ENCODE results near the gene HDAC4.

Gene HDAC4

GRCh38 chr2:239190921-239191885 is 209.6 kb downstream of the HDAC4 start:
- no peak for TF ChIP-seq JUND (IDR thresholded peaks at IDR 0.05; ENCODE audit: low read depth)
- in situ Hi-C loops (cut with HindIII; ENCODE audit: low pct_unique_long_range_greater_than_20kb, low sequenced_read_pairs) = no loop called here
- DNase-seq (ENCODE audit: low read depth in 1 of 2, low spot score in 1 of 2) = peak in 1 of 2 experiments; percentile 9

- no peak for TF ChIP-seq JUND (IDR thresholded peaks at IDR 0.05; ENCODE audit: low read depth)
- DNase-seq (ENCODE audit: low read depth in 1 of 2, low spot score in 1 of 2) = no peak
- in situ Hi-C loops (cut with HindIII; ENCODE audit: low pct_unique_long_range_greater_than_20kb, low sequenced_read_pairs) = no loop called here
These were observed 210.5 kb downstream of the HDAC4 start for GRCh38 chr2:239190361-239190760.

DNA sequence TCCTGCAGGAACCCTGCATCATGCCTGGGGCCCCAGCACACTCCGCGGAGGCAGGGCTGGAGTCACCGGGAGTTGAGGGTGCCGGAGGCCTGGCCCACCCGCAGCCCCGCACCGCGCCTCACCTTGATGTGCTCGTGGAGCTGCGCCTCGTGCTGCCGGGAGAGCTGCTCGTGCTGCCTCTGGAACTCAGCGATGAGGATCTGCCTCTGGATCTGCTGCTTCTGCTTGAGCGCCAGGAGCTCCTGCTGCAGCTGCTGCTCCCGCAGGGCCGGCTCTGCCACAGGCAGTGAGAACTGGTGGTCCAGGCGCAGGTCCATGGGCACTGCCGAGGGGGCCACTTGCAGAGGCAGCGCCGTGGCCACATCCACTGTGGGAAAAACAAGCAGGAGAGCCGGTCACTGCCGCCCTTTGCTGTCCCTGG is 211.1 kb downstream of the HDAC4 start:
- in situ Hi-C loops (cut with HindIII; ENCODE audit: low pct_unique_long_range_greater_than_20kb, low sequenced_read_pairs) = no loop called here
- no peak for DNase-seq (ENCODE audit: low read depth in 1 of 2, low spot score in 1 of 2)
- no peak for TF ChIP-seq JUND (IDR thresholded peaks at IDR 0.05; ENCODE audit: low read depth)

GRCh38 chr2:239188536-239188935 is 212.3 kb downstream of the HDAC4 start:
- DNase-seq (ENCODE audit: low read depth in 1 of 2, low spot score in 1 of 2) = no peak
- in situ Hi-C loops (cut with HindIII; ENCODE audit: low pct_unique_long_range_greater_than_20kb, low sequenced_read_pairs) = no loop called here
- no peak for TF ChIP-seq JUND (IDR thresholded peaks at IDR 0.05; ENCODE audit: low read depth)

GRCh38 chr2:239187464-239188253 is 213.2 kb downstream of the HDAC4 start:
- no peak for TF ChIP-seq JUND (IDR thresholded peaks at IDR 0.05; ENCODE audit: low read depth)
- in situ Hi-C loops (cut with HindIII; ENCODE audit: low pct_unique_long_range_greater_than_20kb, low sequenced_read_pairs) = no loop called here
- DNase-seq (ENCODE audit: low read depth in 1 of 2, low spot score in 1 of 2) = no peak

DNA sequence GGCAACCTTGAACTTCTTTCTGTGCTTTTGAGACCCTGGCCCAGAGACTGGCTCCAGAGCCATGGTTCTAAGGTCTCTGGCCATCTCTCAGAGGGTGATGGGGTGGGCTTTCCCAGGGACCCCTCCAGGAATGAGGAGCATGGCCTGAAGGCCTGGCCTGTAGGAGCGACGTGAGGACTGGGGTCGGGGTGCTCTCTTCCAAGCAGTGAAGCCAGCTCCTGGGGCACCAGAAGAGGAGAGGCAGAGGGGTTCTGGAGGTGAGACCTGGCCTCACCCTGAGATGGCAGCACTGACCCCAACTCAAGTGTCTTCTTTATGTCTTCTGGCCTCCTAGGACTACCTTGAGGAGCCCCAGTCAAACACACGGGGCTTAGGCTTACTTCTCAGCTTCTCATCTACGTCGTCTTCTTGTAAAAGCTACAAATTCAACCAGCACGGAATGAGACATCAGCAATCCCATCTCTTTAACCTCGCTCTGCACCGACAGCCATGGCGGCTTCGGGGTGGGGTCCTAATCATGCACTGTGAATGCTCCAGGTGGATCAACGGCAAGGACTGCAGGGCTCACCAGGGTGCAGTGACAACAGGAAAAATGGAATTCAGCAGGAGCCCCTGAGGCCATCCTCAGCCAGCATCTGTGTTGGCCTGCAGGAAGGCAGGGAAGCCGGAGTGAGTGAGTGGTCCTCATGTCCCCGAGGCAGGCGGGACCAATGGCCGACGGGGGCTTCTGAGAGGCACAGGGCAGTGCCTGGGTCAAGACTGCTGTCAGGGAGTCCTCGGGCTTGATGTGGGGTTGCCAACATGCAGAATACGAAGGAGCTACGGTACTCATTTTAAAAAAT is 214.1 kb downstream of the HDAC4 start:
- no peak for TF ChIP-seq JUND (IDR thresholded peaks at IDR 0.05; ENCODE audit: low read depth)
- no peak for DNase-seq (ENCODE audit: low read depth in 1 of 2, low spot score in 1 of 2)
- in situ Hi-C loops (cut with HindIII; ENCODE audit: low pct_unique_long_range_greater_than_20kb, low sequenced_read_pairs) = no loop called here

- no peak for TF ChIP-seq JUND (IDR thresholded peaks at IDR 0.05; ENCODE audit: low read depth)
- DNase-seq (ENCODE audit: low read depth in 1 of 2, low spot score in 1 of 2) = no peak
- in situ Hi-C loops (cut with HindIII; ENCODE audit: low pct_unique_long_range_greater_than_20kb, low sequenced_read_pairs) = no loop called here
These were observed 215.6 kb downstream of the HDAC4 start for GRCh38 chr2:239184968-239185903.

- no peak for TF ChIP-seq JUND (IDR thresholded peaks at IDR 0.05; ENCODE audit: low read depth)
- DNase-seq (ENCODE audit: low read depth in 1 of 2, low spot score in 1 of 2) = no peak
- in situ Hi-C loops (cut with HindIII; ENCODE audit: low pct_unique_long_range_greater_than_20kb, low sequenced_read_pairs) = no loop called here
These were observed 216.6 kb downstream of the HDAC4 start for GRCh38 chr2:239184179-239184578.

DNA sequence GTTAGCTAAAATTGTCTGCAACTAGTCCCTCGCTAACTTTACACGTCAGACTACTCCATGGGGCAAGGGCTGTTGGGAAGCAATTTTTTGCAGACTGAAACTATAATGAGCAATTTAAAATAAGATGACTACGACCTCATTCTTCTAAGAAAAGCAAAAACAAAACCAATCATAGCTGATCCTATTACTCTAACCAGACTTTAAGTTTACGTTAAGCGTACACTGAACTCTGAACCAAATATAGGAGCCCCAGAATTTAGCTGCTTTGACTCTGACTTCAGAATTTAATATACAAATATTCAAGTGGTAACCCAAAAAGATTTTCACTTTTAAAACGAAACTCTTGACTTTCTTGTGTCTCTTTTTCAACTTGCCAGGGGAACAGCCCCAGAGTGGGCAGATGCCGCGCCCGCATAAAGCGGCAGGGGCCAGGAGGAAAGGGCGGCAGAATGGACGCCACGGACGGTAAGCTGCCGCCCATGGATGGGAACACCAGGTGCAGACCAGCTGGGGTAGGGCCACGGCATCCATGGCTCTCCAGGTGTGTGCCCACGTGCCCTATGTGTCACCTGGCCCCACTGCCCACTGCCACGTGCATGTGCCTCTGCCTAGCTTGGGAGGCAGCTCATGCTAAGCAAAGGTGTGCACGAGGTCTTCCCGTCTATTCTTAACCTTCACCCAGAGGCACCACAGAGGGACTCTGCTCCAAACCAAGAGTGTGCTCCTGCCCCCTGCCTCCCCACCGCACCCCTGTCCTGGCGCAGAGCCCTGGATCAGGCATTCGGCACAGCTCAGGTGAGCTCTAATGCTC is 217.6 kb downstream of the HDAC4 start:
- in situ Hi-C loops (cut with HindIII; ENCODE audit: low pct_unique_long_range_greater_than_20kb, low sequenced_read_pairs) = no loop called here
- DNase-seq (ENCODE audit: low read depth in 1 of 2, low spot score in 1 of 2) = no peak
- no peak for TF ChIP-seq JUND (IDR thresholded peaks at IDR 0.05; ENCODE audit: low read depth)

DNA sequence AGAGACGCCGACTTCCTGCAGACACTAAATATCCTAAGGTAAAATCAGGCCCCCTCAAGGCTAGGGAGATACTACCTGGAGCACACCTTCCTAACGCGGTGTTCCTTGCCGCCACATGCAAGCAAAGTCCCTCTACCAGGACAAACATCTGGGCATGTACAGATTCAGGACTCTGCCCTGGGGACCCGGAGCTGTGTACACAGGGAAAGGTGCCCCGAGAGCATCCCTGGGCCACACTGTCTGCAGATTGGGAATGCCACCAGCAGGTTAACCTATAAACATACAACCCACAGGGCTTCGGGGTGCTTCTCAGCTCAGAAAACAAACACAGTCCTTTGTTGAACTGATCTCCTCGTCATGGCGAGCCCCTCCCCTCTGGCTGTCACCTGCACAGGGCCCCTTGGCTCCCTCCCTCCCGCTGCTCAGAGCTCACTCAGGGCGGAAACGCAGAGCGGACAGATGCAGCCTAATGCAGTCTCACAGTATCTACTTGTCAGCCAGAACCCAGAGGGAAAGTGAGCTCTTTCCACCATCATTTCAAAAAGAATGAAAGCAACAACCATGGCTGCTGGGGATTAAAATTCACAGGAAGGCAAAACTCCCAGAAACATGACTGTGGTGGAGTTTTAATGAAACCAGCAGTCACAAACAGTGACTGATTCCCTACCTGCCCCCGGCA is 218.8 kb downstream of the HDAC4 start:
- DNase-seq (ENCODE audit: low read depth in 1 of 2, low spot score in 1 of 2) = no peak
- no peak for TF ChIP-seq JUND (IDR thresholded peaks at IDR 0.05; ENCODE audit: low read depth)
- in situ Hi-C loops (cut with HindIII; ENCODE audit: low pct_unique_long_range_greater_than_20kb, low sequenced_read_pairs) = no loop called here
